Astrocyte (in vitro differentiated cells and primary cell): ENCODE measurements around the gene PLEKHM3. TPM values are rescaled to one million over a fixed set of nuclear protein-coding genes. Genes with fewer than 3 reads are reported as not detected.

Experiments used
- DNase-seq: peaks from one replicate; pipeline ENCODE4 v3.0.0-alpha.2; 2010; ENCODE audit warnings: low read depth
- FAIRE-seq: peaks from 2 replicates; lab custom pipeline; 2011; peaks lifted over from hg19 to GRCh38; lab: Jason Lieb, UNC
- H2AFZ ChIP-seq: 2 replicates; pipeline ENCODE4 v1.6.0; 2012; ENCODE audit warnings: low read depth, low read length, inconsistent platforms
- H3K27ac ChIP-seq: 2 replicates; pipeline ENCODE4 v1.5.1; 2011; ENCODE audit warnings: low read depth, low read length, inconsistent platforms
- H3K27me3 ChIP-seq: 2 replicates; pipeline ENCODE4 v1.6.0; 2011; ENCODE audit warnings: low read length, inconsistent platforms; ENCODE audit not compliant: insufficient read depth
- H3K36me3 ChIP-seq: 2 replicates; pipeline ENCODE4 v1.5.1; 2011; ENCODE audit warnings: low read length, inconsistent platforms; ENCODE audit not compliant: insufficient read depth
- H3K4me1 ChIP-seq: 2 replicates; pipeline ENCODE4 v1.5.1; 2011; ENCODE audit warnings: low read length, inconsistent platforms; ENCODE audit not compliant: insufficient read depth
- H3K4me2 ChIP-seq: 2 replicates; pipeline ENCODE4 v1.6.0; 2012; ENCODE audit warnings: low read length, inconsistent platforms
- H3K4me3 ChIP-seq: 2 replicates; pipeline ENCODE4 v1.5.1; 2011; ENCODE audit warnings: low read depth, mild to moderate bottlenecking, low read length, inconsistent platforms; ENCODE audit not compliant: insufficient read depth
- H3K79me2 ChIP-seq: 2 replicates; pipeline ENCODE4 v1.6.0; 2012; ENCODE audit warnings: mild to moderate bottlenecking, low read length, inconsistent platforms; ENCODE audit not compliant: insufficient read depth
- H3K9ac ChIP-seq: 2 replicates; pipeline ENCODE4 v1.6.0; 2012; ENCODE audit warnings: mild to moderate bottlenecking, low read length, inconsistent platforms
- H3K9me3 ChIP-seq: 2 replicates; pipeline ENCODE4 v1.5.1; 2012; ENCODE audit warnings: low read depth, mild to moderate bottlenecking, low read length, inconsistent platforms; ENCODE audit not compliant: insufficient read depth
- H4K20me1 ChIP-seq: 2 replicates; pipeline ENCODE4 v1.6.0; 2012; ENCODE audit warnings: low read length, inconsistent platforms; ENCODE audit not compliant: insufficient read depth
- H3K27ac Mint-ChIP-seq: one replicate; pipeline ENCODE4 v1.8.0; 2021; ENCODE audit warnings: mild to moderate bottlenecking, mixed read lengths; ENCODE audit not compliant: unreplicated experiment
- H3K27me3 Mint-ChIP-seq: one replicate; pipeline ENCODE4 v1.8.0; 2021; ENCODE audit warnings: low read depth, mixed read lengths; ENCODE audit not compliant: unreplicated experiment
- H3K36me3 Mint-ChIP-seq: one replicate; pipeline ENCODE4 v1.8.0; 2021; ENCODE audit warnings: low read depth, mixed read lengths; ENCODE audit not compliant: unreplicated experiment
- H3K4me1 Mint-ChIP-seq: one replicate; pipeline ENCODE4 v1.8.0; 2021; ENCODE audit warnings: low read depth, mixed read lengths; ENCODE audit not compliant: unreplicated experiment
- H3K4me3 Mint-ChIP-seq: one replicate; pipeline ENCODE4 v1.8.0; 2021; ENCODE audit warnings: mild to moderate bottlenecking, moderate library complexity, mixed read lengths; ENCODE audit not compliant: unreplicated experiment
- H3K9me3 Mint-ChIP-seq: one replicate; pipeline ENCODE4 v1.8.0; 2021; ENCODE audit warnings: mild to moderate bottlenecking, mixed read lengths; ENCODE audit not compliant: unreplicated experiment
- CTCF ChIP-seq: IDR thresholded peaks from 2 replicates; pipeline ENCODE4 v1.5.1; 2011; ENCODE audit warnings: low read depth, mild to moderate bottlenecking, inconsistent platforms, low read length, moderate library complexity; ENCODE audit not compliant: insufficient read depth
- EZH2 ChIP-seq: IDR thresholded peaks from 2 replicates; pipeline ENCODE4 v1.6.1; 2012; ENCODE audit warnings: mild to moderate bottlenecking, low read length, inconsistent platforms; ENCODE audit not compliant: insufficient read depth
- total RNA-seq: library from RNA; stranded (reverse); gene quantifications from 2 replicates; pipeline ENCODE4 v1.2.1, GENCODE V29; 2021

The PLEKHM3 gene
- total RNA-seq, 1 donor from 2014 or later, result 9.1 TPM

GRCh38 chr2:208033701-208034502, 8.6 kb upstream of the PLEKHM3 start:
- H3K4me2 ChIP-seq, result no peak overlapping the region

DNA sequence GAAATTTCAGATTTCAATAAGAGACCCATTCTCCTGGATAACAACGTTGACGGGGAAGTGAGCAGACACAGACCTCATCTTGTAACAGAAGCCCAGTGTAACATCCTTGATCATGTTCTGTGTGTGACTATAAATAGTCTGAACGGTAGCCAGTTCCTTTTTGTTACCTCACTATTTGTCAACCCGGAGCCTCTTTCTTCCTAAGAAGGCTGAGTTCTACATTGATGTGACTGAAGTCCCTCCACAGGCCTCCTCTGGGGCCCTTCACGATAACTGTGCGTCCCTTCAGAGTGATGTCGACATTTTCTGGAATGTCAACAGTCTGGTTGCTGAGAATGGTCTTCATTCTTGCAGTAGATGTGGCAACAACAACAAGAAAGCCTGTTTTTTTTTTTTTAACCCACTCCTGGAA, 6.3 kb upstream of the PLEKHM3 start:
- H3K9me3 ChIP-seq, result no peaks in the 10 kb centered on the region
- no peaks in the 10 kb centered on the region for H3K4me1 ChIP-seq
- H3K36me3 Mint-ChIP-seq, result no peaks in the 10 kb centered on the region
- H3K27me3 Mint-ChIP-seq, result no peaks in the 10 kb centered on the region
- no peak overlapping the region for H3K4me2 ChIP-seq
- no peak overlapping the region for H3K4me3 ChIP-seq
- DNase-seq (no peak), FAIRE-seq (no peak)
- TF ChIP-seq EZH2, result no peak
- TF ChIP-seq CTCF, result no peak
- no peaks in the 10 kb centered on the region for H3K79me2 ChIP-seq
- H4K20me1 ChIP-seq, result no peaks in the 10 kb centered on the region
- no peaks in the 10 kb centered on the region for H3K36me3 ChIP-seq
- H3K27ac ChIP-seq, result no peak overlapping the region
- H3K27me3 ChIP-seq, result no peaks in the 10 kb centered on the region
- no peaks in the 10 kb centered on the region for H3K4me1 Mint-ChIP-seq
- no peaks in the 10 kb centered on the region for H3K9me3 Mint-ChIP-seq
- H3K4me3 Mint-ChIP-seq, result no peak overlapping the region
- H2AFZ ChIP-seq, result no peak overlapping the region
- no peak overlapping the region for H3K9ac ChIP-seq
- H3K27ac Mint-ChIP-seq, result no peak overlapping the region

More at GRCh38 chr2:208033701-208034502, 8.6 kb upstream of the PLEKHM3 start:
- no peaks in the 10 kb centered on the region for H3K9me3 ChIP-seq
- Mint-ChIP-seq H3K4me3 (no peak overlapping the region), H3K27ac (peak overlapping the region; percentile 34), H3K9me3 (no peaks in the 10 kb centered on the region), H3K27me3 (no peaks in the 10 kb centered on the region), H3K4me1 (no peaks in the 10 kb centered on the region), H3K36me3 (no peaks in the 10 kb centered on the region)
- no peaks in the 10 kb centered on the region for H3K4me1 ChIP-seq
- H3K27ac ChIP-seq, result no peak overlapping the region
- FAIRE-seq (peak; percentile 23), DNase-seq (peak; percentile 35)
- no peaks in the 10 kb centered on the region for H4K20me1 ChIP-seq
- H3K9ac ChIP-seq, result no peak overlapping the region
- no peaks in the 10 kb centered on the region for H3K27me3 ChIP-seq
- TF ChIP-seq CTCF (no peak), EZH2 (no peak)
- no peak overlapping the region for H2AFZ ChIP-seq
- H3K79me2 ChIP-seq, result no peaks in the 10 kb centered on the region
- H3K36me3 ChIP-seq, result no peaks in the 10 kb centered on the region
- H3K4me3 ChIP-seq, result no peak overlapping the region

DNA sequence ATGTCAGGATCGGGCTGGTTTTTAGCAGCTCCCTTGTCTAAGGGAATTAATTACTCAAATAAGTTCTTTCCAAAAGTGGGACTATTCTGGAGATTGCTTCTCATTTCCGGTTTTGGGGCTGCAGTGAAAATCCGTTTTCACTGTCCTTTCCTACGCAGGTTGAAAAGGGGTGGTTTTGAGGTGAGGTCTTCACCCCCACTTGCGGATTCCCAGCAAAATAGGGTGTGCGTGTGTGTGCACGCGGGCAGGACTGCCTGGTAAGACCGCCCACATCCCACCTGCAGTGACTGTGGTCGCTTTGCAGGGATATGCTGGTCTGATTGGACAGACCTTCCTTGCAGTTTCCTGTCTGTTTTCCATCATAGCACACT, 472 bp upstream of the PLEKHM3 start:
- Mint-ChIP-seq H3K4me3 (peak overlapping the region; percentile 97), H3K27me3 (no peaks in the 10 kb centered on the region), H3K9me3 (no peaks in the 10 kb centered on the region), H3K27ac (peak overlapping the region; percentile 92), H3K36me3 (no peaks in the 10 kb centered on the region), H3K4me1 (no peaks in the 10 kb centered on the region)
- H3K36me3 ChIP-seq, result no peaks in the 10 kb centered on the region
- H3K4me3 ChIP-seq, result peak overlapping the region; percentile 80
- H3K9ac ChIP-seq, result peak overlapping the region; percentile 93
- H3K9me3 ChIP-seq, result no peaks in the 10 kb centered on the region
- no peak for TF ChIP-seq CTCF
- H3K4me1 ChIP-seq, result peaks cover 5% of the 10 kb centered on the region
- FAIRE-seq (no peak), DNase-seq (no peak)
- H3K27ac ChIP-seq, result peak overlapping the region; percentile 80
- H3K27me3 ChIP-seq, result no peaks in the 10 kb centered on the region
- peaks cover 14% of the 10 kb centered on the region for H3K79me2 ChIP-seq
- peak overlapping the region; percentile 98 for H2AFZ ChIP-seq
- H3K4me2 ChIP-seq, result peak overlapping the region; percentile 88
- H4K20me1 ChIP-seq, result no peaks in the 10 kb centered on the region
